Psoas muscle (tissue), 8 donors: Measurements from ENCODE around the gene ZNF275. TPM values are rescaled to one million over a fixed set of nuclear protein-coding genes. Genes with fewer than 3 reads are reported as not detected.

Experiments
- ATAC-seq, 4 donors: fragments of 200-7000 bp; cut with Tn5 transposase; one replicate each; pipeline ENCODE4 v1.9.1; 2020; ENCODE audit warnings: moderate library complexity in 3 of 4, mild to moderate bottlenecking in 2 of 4
- DNase-seq, 2 donors: peaks; one replicate each; pipeline ENCODE4 v3.0.0-alpha.2; 2020
- H3K27ac ChIP-seq: fragments of 200-600 bp; one replicate; pipeline ENCODE4 v1.8.0; 2022
- H3K27me3 ChIP-seq, 3 donors: fragments of 200-600 bp in 1 of 3; one replicate each; pipeline versions ENCODE4 v1.6.1 to v1.8.0; 2013 to 2022; ENCODE audit warnings: low read length in 2 of 3, mild to moderate bottlenecking in 2 of 3, moderate library complexity in 1 of 3; ENCODE audit not compliant: insufficient read depth in 3 of 3
- H3K36me3 ChIP-seq, 2 donors: fragments of 200-600 bp in 1 of 2; one replicate each; pipeline versions ENCODE4 v1.6.1 to v1.8.0; 2013 to 2022; ENCODE audit warnings: low read depth in 1 of 2, mild to moderate bottlenecking in 1 of 2, moderate library complexity in 1 of 2; ENCODE audit not compliant: insufficient read depth in 1 of 2
- H3K4me1 ChIP-seq: fragments of 200-600 bp; one replicate; pipeline ENCODE4 v1.8.0; 2022
- H3K4me3 ChIP-seq: fragments of 200-600 bp; one replicate; pipeline ENCODE4 v1.8.0; 2022; ENCODE audit warnings: mild to moderate bottlenecking
- H3K9me3 ChIP-seq: fragments of 200-600 bp; one replicate; pipeline ENCODE4 v1.8.0; 2022
- CTCF ChIP-seq: fragments of 200-600 bp; IDR thresholded peaks from one replicate; pipeline ENCODE4 v1.8.0; 2022; ENCODE audit warnings: antibody characterized with exemption
- WGBS, 3 donors: extraction: QIAGEN DNeasy Blood & Tissue Kit; methylation state at CpG; one replicate each; pipeline versions ENCODE4 v1.1.6 to v1.1.7; 2013; 5-methylcytosine and 5-hydroxymethylcytosine counted together
- intact Hi-C, 2 donors: fragments of 100-400 bp; cut with DNase I; formaldehyde crosslinking; loops; one replicate each; pipeline versions ENCODE4 v1.11.0 to v1.14.2; 2022
- polyA plus RNA-seq, 3 donors: library from polyadenylated mRNA; stranded (reverse); fragments of 200-250 nt; gene quantifications; one replicate each; pipeline ENCODE4 v1.2.3, GENCODE V29; 2013
- total RNA-seq, 4 donors: library from RNA; stranded (reverse); fragmentation: NEBNext Ultra II Directional in 2 of 4; extraction: Animal tissue kit (Norgen Biotek cat#: 25700) in 2 of 4; gene quantifications; one replicate each; pipeline versions ENCODE4 v1.2.1 to v1.2.4, GENCODE V29; 2021 to 2023
- donor health status: healthy with polysubstance abuse.
- donor health status: DM: no; HTN: no; CAD: no; lungs with moderate emphysema.
- donor health status: Bipolar disorder and iron deficiency.
- donor health status: healthy.
- donor health status: DM: yes; HTN: yes; CAD: no.
- donor health status: DM: no; HTN: no; CAD: no.
- donor health status: DM: no; HTN: no; CAD: no.
- donor health status: DM: yes; HTN: yes; CAD: no.

ZNF275 gene
- total and polyA plus RNA-seq, 7 donors, result 2.4 to 7.7 (median 5.5) TPM

DNA sequence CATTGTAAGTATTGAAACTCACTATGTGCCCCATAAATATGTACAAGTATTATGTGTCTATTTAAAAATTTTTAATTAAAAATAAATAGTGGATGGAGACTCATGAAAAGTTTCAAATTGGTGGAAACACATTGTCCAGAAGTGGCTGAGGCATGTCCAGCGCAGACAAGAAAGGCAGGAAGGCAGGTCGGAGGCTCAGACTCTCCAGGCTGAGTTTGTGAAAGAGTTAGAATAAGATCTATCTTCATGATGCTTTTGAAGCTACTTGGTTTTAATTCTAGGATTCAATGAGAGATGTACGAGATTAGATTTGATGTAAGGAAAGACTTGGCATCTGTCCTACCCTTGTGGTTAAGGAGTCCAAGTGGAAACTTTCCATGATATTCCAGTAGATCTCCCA lies 32.2 kb upstream of the ZNF275 start:
- WGBS, 3 donors, result 70 to 80% (median 76%) methylated on average over 3 of the region's 3 CpGs
- no peak for TF ChIP-seq CTCF
- ATAC-seq, result no peak
- Histone ChIP-seq H3K9me3 (peaks cover 4% of the 10 kb centered on the region), H3K4me3 (no peak overlapping the region), H3K27ac (no peak overlapping the region), H3K27me3 (peaks cover 0 to 28% (median 0%) of the 10 kb centered on the region in 3 donors), H3K4me1 (no peaks in the 10 kb centered on the region), H3K36me3 (no peaks in the 10 kb centered on the region)
- intact Hi-C loops, result no loop called here
- no peak for DNase-seq

DNA sequence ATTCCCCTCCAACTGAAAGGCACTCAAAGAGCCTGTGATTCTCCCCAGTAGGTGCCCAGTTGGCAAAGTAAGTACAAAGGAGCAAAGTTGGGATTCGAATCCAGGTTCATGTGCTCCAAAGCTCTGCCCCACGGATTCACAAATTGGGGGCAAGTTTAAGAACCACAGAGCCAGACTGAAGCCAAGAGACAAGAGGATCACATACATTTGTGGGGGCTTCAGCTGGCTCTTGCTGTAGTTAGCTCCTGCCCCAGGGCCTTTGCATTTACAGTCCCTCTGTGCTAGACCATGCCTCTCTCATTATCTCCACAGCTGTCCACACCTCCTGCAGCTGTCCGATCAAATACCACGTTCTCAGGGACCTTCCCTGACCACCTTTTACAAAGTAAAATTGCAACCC lies 31.2 kb upstream of the ZNF275 start:
- no peak overlapping the region for H3K4me3 ChIP-seq
- 59 to 79% (median 75%) methylated on average over 4 of the region's 4 CpGs for WGBS, 3 donors
- H3K36me3 ChIP-seq, result no peaks in the 10 kb centered on the region
- no peak for ATAC-seq
- H3K27ac ChIP-seq, result no peak overlapping the region
- H3K4me1 ChIP-seq, result no peaks in the 10 kb centered on the region
- no peak for DNase-seq
- H3K27me3 ChIP-seq, result peaks cover 0 to 32% (median 0%) of the 10 kb centered on the region in 3 donors
- H3K9me3 ChIP-seq, result peaks cover 4% of the 10 kb centered on the region
- no peak for TF ChIP-seq CTCF
- intact Hi-C loops, result no loop called here

DNA sequence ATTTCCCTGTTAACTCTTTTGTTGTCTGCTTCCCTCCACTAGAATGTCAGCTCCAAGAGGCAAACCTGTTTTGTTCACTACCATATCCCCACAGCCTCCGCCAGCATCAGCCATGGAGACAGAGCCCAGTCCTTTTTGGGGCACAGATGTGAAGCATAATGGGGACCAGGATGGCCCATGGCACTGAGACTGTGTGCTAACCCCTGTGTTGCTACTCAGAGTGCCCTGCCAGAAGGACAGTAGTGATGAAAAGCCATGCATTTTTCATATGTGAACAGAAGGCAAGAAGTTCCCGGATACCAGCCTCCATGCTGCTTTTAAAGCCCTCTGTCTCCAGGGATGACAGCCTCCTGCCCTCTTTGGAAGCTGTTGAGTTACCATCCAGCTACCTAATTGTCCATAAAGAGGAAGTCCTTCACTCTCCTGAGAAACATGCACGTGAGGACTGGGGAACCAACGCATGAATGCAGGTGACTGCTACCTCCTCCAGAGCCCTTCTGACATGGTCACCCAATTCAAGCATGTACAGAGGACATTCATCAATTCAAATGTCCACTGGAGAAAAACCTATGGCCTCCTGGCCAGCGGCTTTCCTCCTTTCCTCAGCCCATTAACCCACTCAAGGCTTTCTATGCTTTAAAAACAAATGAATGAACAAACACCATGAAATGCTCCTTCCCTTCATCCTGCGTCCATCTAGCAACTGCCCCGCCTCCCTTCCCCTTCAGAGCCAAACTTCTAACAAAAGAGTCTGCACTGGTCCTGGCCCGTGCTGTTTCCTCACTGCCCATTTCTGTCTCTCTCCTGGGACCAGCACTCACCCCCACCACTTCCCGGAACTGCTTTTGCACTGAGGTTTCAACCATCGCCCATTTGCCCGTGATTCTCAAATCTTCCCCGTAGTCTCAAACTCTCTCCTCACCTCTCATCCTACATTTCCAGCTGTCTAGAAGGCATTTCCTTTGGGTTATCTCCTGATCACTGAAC lies 30.4 kb upstream of the ZNF275 start:
- Histone ChIP-seq H3K27me3 (peaks cover 0 to 34% (median 0%) of the 10 kb centered on the region in 3 donors), H3K4me1 (no peaks in the 10 kb centered on the region), H3K36me3 (no peaks in the 10 kb centered on the region), H3K9me3 (peaks cover 4% of the 10 kb centered on the region), H3K4me3 (no peak overlapping the region), H3K27ac (no peak overlapping the region)
- 57 to 60% (median 59%) methylated on average over 12 of the region's 12 CpGs for WGBS, 3 donors
- intact Hi-C loops, result no loop called here
- ATAC-seq, result no peak
- no peak for TF ChIP-seq CTCF
- no peak for DNase-seq

GRCh38 chrX:153304988-153305736 lies 28.8 kb upstream of the ZNF275 start:
- intact Hi-C loops, result no loop called here
- H3K27me3 ChIP-seq, result peaks cover 0 to 25% (median 0%) of the 10 kb centered on the region in 3 donors
- TF ChIP-seq CTCF, result no peak
- H3K27ac ChIP-seq, result no peak overlapping the region
- H3K9me3 ChIP-seq, result peaks cover 4% of the 10 kb centered on the region
- WGBS, 3 donors, result 53 to 69% (median 63%) methylated on average over 8 to 9 of the region's 9 CpGs
- no peak overlapping the region for H3K4me3 ChIP-seq
- H3K36me3 ChIP-seq, result no peaks in the 10 kb centered on the region
- H3K4me1 ChIP-seq, result no peaks in the 10 kb centered on the region
- no peak for DNase-seq
- ATAC-seq, result no peak
